ENCODE measurements around the gene C5orf63. TPM values are rescaled to one million over a fixed set of nuclear protein-coding genes. Genes with fewer than 3 reads are reported as not detected.
"Not testable (repeated sequence)": the region's sequence is repeated elsewhere in the genome, so short reads cannot be mapped to it uniquely, and the experiment has no call there.

C5orf63 gene
- total RNA-seq, 2 experiments from 2014 or later: 4.2 TPM; not detected in 1

DNA sequence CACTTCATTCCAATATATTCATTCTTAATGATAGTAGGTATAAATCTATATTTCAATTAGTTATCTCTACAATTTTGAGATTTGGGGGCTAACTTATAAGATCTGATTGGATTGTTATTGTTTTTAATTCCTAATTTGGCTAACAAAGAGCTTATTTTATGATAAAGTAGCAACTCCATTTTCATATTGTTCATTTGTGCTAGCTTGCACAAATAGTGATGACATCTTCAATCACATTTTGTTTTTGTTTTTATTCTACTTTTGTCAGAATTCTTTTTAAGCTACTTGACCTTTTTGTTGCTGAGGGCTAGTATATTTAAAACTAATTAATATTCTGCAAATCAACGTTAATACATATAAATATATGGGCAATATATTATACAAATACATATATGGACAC lies 65.8 kb downstream of the C5orf63 start:
- intact Hi-C loops (cut with micrococcal nuclease; ENCODE audit: unreplicated experiment): no loop called here
- POLR2A ChIA-PET: interaction anchor here (0.7 kb wide), 1 partner anchor 13 kb away, joined by 3 read pairs; no protein-coding TSS in a partner anchor

DNA sequence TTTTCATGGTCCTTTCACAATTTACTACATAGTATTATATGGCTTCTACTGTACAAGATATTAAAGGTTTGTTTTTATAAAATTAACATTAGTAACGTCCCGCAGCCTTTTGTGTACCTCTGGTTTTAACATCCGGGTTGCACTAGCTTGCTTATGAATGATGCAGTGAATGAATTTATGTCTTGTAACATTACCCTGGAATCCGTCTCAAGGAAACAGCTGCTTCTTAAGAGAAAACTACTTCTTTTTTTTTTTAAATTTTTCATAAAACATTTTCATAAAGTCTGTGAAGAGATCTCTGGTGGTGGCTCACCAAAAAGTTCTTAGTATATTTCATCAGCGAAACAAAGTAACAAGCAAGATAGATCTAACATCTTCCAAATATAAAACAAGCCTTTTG lies 66.6 kb downstream of the C5orf63 start:
- POLR2A ChIA-PET: interaction anchor here (0.7 kb wide), 6 partner anchors 16 to 647 kb away, joined by 3 to 6 read pairs (median 5); no protein-coding TSS in a partner anchor
- H3K79me2 ChIP-seq (ENCODE audit: insufficient read depth, low read depth, low read length): no peaks in the 10 kb centered on the region
- CTCF ChIA-PET (ENCODE audit: unreplicated experiment): no interaction called here

More for the DNA sequence above, 65.8 kb downstream of the C5orf63 start:
- Histone ChIP-seq H2AFZ (ENCODE audit: low read length) (no peak overlapping the region), H3K27ac (ENCODE audit: low read depth, low read length, poor library complexity, severe bottlenecking) (no peak overlapping the region), H3K79me2 (ENCODE audit: insufficient read depth, low read depth, low read length) (no peaks in the 10 kb centered on the region), H3K4me2 (ENCODE audit: low read length) (no peak overlapping the region), H3K9me2 (ENCODE audit: insufficient read depth, low read length) (no peaks in the 10 kb centered on the region), H3K4me1 (ENCODE audit: insufficient read depth, low read length, poor library complexity, severe bottlenecking) (peaks cover 13% of the 10 kb centered on the region), H3K4me3 (ENCODE audit: low read depth, low read length, poor library complexity, severe bottlenecking) (no peak overlapping the region), H3K9me3 (ENCODE audit: low read length) (no peaks in the 10 kb centered on the region), H4K20me1 (ENCODE audit: insufficient read depth, low read length) (no peaks in the 10 kb centered on the region), H3K36me3 (ENCODE audit: insufficient read depth, low read length) (no peaks in the 10 kb centered on the region)
- no peak for DNase-seq (ENCODE audit: low spot score)
- no peak for TF ChIP-seq EZH2phosphoT487 (IDR thresholded peaks at IDR 0.05; ENCODE audit: borderline replicate concordance, low read depth, low read length)
- TF ChIP-seq, protein P1, sequence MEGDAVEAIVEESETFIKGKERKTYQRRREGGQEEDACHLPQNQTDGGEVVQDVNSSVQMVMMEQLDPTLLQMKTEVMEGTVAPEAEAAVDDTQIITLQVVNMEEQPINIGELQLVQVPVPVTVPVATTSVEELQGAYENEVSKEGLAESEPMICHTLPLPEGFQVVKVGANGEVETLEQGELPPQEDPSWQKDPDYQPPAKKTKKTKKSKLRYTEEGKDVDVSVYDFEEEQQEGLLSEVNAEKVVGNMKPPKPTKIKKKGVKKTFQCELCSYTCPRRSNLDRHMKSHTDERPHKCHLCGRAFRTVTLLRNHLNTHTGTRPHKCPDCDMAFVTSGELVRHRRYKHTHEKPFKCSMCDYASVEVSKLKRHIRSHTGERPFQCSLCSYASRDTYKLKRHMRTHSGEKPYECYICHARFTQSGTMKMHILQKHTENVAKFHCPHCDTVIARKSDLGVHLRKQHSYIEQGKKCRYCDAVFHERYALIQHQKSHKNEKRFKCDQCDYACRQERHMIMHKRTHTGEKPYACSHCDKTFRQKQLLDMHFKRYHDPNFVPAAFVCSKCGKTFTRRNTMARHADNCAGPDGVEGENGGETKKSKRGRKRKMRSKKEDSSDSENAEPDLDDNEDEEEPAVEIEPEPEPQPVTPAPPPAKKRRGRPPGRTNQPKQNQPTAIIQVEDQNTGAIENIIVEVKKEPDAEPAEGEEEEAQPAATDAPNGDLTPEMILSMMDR (conservative IDR thresholded peaks at IDR 0.05; ENCODE audit: low read length): no peak
- CTCF ChIA-PET (ENCODE audit: unreplicated experiment): no interaction called here
- BruUV-seq (replicated peaks): no TSS peak

DNA sequence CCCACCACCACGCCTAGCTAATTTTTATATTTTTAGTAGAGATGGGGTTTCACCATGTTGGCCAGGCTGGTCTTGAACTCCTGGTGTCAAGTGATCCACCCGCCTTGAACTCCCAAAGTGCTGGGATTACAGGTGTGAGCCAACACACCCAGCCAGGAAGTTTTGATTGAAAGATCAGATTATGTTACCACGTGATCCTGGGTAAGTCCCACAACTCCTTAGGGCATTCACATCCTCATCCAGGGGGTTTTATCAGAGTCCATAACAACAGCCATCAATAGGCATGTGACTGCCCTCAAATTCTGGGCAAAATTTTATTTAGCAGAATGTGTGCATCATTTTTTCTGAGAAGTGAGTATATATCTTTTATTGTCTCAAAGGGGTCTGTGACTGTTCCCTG lies 68.0 kb downstream of the C5orf63 start:
- H2AFZ ChIP-seq (ENCODE audit: low read length); CTCF ChIA-PET (ENCODE audit: unreplicated experiment); H3K9me3 ChIP-seq (ENCODE audit: low read length); intact Hi-C loops (cut with micrococcal nuclease; ENCODE audit: unreplicated experiment); H4K20me1 ChIP-seq (ENCODE audit: insufficient read depth, low read length); H3K9me2 ChIP-seq (ENCODE audit: insufficient read depth, low read length); H3K4me2 ChIP-seq (ENCODE audit: low read length); H3K27ac ChIP-seq (ENCODE audit: low read depth, low read length, poor library complexity, severe bottlenecking); H3K79me2 ChIP-seq (ENCODE audit: insufficient read depth, low read depth, low read length); DNase-seq (ENCODE audit: low spot score); H3K36me3 ChIP-seq (ENCODE audit: insufficient read depth, low read length); H3K4me3 ChIP-seq (ENCODE audit: low read depth, low read length, poor library complexity, severe bottlenecking); BruUV-seq (replicated peaks): not testable (repeated sequence)
- H3K4me1 ChIP-seq (ENCODE audit: insufficient read depth, low read length, poor library complexity, severe bottlenecking): peaks cover 13% of the 10 kb centered on the region
- POLR2A ChIA-PET: interaction anchor here (0.7 to 1.5 kb wide), 3 partner anchors 12 to 43 kb away, joined by 3 to 4 read pairs (median 3); no protein-coding TSS in a partner anchor

More for the DNA sequence above, 66.6 kb downstream of the C5orf63 start:
- Histone ChIP-seq H3K27ac (ENCODE audit: low read depth, low read length, poor library complexity, severe bottlenecking) (no peak overlapping the region), H3K4me2 (ENCODE audit: low read length) (no peak overlapping the region), H3K4me1 (ENCODE audit: insufficient read depth, low read length, poor library complexity, severe bottlenecking) (peaks cover 13% of the 10 kb centered on the region), H4K20me1 (ENCODE audit: insufficient read depth, low read length) (no peaks in the 10 kb centered on the region), H3K9me3 (ENCODE audit: low read length) (no peaks in the 10 kb centered on the region), H3K36me3 (ENCODE audit: insufficient read depth, low read length) (no peaks in the 10 kb centered on the region), H3K9me2 (ENCODE audit: insufficient read depth, low read length) (no peaks in the 10 kb centered on the region), H2AFZ (ENCODE audit: low read length) (no peak overlapping the region), H3K4me3 (ENCODE audit: low read depth, low read length, poor library complexity, severe bottlenecking) (no peak overlapping the region)
- no peak for DNase-seq (ENCODE audit: low spot score)
- intact Hi-C loops (cut with micrococcal nuclease; ENCODE audit: unreplicated experiment): no loop called here
- TF ChIP-seq, protein P1 (conservative IDR thresholded peaks at IDR 0.05; ENCODE audit: low read length): no peak
- no peak for TF ChIP-seq EZH2phosphoT487 (IDR thresholded peaks at IDR 0.05; ENCODE audit: borderline replicate concordance, low read depth, low read length)
- BruUV-seq (replicated peaks): no TSS peak
